ENCODE data around the gene CHMP3.

CHMP3 gene

GRCh38 chr2:86470890-86471289, 92.4 kb downstream of the CHMP3 start:
- no peak overlapping the region for H3K9ac ChIP-seq (ENCODE audit: low read length)
- no peak overlapping the region for H3K4me3 ChIP-seq (ENCODE audit: low read depth, low read length)
- no peaks in the 10 kb centered on the region for H3K9me3 ChIP-seq (ENCODE audit: control insufficient read depth, insufficient read depth, low read depth, low read length)
- no peaks in the 10 kb centered on the region for H3K27me3 ChIP-seq (ENCODE audit: control insufficient read depth, insufficient read depth, low read length)
- H3K36me3 ChIP-seq (ENCODE audit: control insufficient read depth, insufficient read depth, low read length) = peaks cover 90% of the 10 kb centered on the region
- H3K27ac ChIP-seq (ENCODE audit: low read depth, low read length) = no peak overlapping the region
- H3K4me1 ChIP-seq (ENCODE audit: control insufficient read depth, insufficient read depth, low read length) = no peaks in the 10 kb centered on the region

GRCh38 chr2:86468162-86469033, 94.8 kb downstream of the CHMP3 start:
- H3K27ac ChIP-seq (ENCODE audit: low read depth, low read length) = no peak overlapping the region
- H3K4me1 ChIP-seq (ENCODE audit: control insufficient read depth, insufficient read depth, low read length) = no peaks in the 10 kb centered on the region
- H3K9ac ChIP-seq (ENCODE audit: low read length) = no peak overlapping the region
- H3K27me3 ChIP-seq (ENCODE audit: control insufficient read depth, insufficient read depth, low read length) = no peaks in the 10 kb centered on the region
- H3K9me3 ChIP-seq (ENCODE audit: control insufficient read depth, insufficient read depth, low read depth, low read length) = no peaks in the 10 kb centered on the region
- H3K4me3 ChIP-seq (ENCODE audit: low read depth, low read length) = no peak overlapping the region
- peaks cover 93% of the 10 kb centered on the region for H3K36me3 ChIP-seq (ENCODE audit: control insufficient read depth, insufficient read depth, low read length)

- no peaks in the 10 kb centered on the region for H3K9me3 ChIP-seq (ENCODE audit: control insufficient read depth, insufficient read depth, low read depth, low read length)
- H3K9ac ChIP-seq (ENCODE audit: low read length) = no peak overlapping the region
- no peak overlapping the region for H3K27ac ChIP-seq (ENCODE audit: low read depth, low read length)
- no peaks in the 10 kb centered on the region for H3K4me1 ChIP-seq (ENCODE audit: control insufficient read depth, insufficient read depth, low read length)
- H3K4me3 ChIP-seq (ENCODE audit: low read depth, low read length) = no peak overlapping the region
- H3K36me3 ChIP-seq (ENCODE audit: control insufficient read depth, insufficient read depth, low read length) = peaks cover 93% of the 10 kb centered on the region
- no peaks in the 10 kb centered on the region for H3K27me3 ChIP-seq (ENCODE audit: control insufficient read depth, insufficient read depth, low read length)
Measured at GRCh38 chr2:86466306-86466705, 96.9 kb downstream of the CHMP3 start.

DNA sequence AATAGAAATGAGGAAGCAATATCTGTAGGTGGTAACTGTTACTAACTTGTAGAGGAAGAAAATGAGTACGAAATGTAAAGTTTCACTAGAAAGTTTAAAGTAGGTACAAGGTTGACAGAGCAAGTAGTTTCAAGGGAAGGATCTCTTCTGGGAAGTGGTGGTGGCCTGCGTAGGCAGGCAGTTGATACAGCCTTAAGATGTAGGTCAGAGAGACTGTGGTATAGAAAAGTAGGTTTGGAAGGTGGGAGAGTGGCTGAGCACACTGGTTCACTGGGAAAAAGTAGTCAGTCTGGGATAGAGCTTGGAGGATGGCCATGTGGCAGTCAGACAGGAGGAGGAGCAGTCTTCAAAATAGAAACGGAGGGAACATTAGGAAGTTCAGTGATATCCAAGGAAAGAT, 98.6 kb downstream of the CHMP3 start:
- Histone ChIP-seq H3K36me3 (ENCODE audit: control insufficient read depth, insufficient read depth, low read length) (peaks cover 94% of the 10 kb centered on the region), H3K4me1 (ENCODE audit: control insufficient read depth, insufficient read depth, low read length) (no peaks in the 10 kb centered on the region), H3K27me3 (ENCODE audit: control insufficient read depth, insufficient read depth, low read length) (no peaks in the 10 kb centered on the region)

DNA sequence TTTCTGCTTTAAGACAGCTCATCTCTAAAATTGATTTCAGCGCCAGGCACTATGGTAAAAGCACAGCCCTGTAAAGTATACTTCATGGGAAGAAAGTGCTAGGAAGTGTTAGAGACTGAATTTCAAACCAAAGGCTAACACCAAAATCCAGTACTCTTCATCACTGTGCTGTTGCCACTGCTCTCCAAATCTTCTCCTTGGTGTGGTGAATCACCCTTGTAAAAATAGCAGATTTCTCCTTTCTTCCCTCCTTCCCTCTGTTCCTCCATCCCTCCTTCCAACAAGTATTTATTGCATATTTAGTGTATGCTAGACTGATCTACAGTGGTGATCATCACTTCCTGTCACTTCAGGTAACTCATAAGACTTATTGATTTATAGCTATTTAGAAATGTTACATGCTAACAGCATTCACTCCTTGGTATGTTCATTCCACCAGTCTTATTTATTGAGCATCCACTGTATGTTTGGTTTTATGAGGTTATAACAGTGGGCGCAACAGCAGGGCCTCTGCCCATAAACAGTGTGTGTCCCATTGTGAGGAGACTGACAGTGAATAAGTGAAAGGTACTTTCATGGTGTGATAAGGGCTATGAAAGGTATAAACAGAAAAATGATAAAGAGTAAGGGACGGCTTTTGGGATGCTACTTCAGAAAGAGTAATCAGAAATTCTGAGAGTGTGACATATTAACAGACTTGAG, 102.0 kb downstream of the CHMP3 start:
- Histone ChIP-seq H3K36me3 (ENCODE audit: control insufficient read depth, insufficient read depth, low read length) (peaks cover 94% of the 10 kb centered on the region), H3K4me3 (ENCODE audit: low read depth, low read length) (no peak overlapping the region), H3K9me3 (ENCODE audit: control insufficient read depth, insufficient read depth, low read depth, low read length) (no peaks in the 10 kb centered on the region), H3K4me1 (ENCODE audit: control insufficient read depth, insufficient read depth, low read length) (no peaks in the 10 kb centered on the region), H3K27ac (ENCODE audit: low read depth, low read length) (no peak overlapping the region), H3K9ac (ENCODE audit: low read length) (no peak overlapping the region), H3K27me3 (ENCODE audit: control insufficient read depth, insufficient read depth, low read length) (no peaks in the 10 kb centered on the region)

More for the DNA sequence above, 98.6 kb downstream of the CHMP3 start:
- H3K9ac ChIP-seq (ENCODE audit: low read length) = no peak overlapping the region
- no peak overlapping the region for H3K27ac ChIP-seq (ENCODE audit: low read depth, low read length)
- no peaks in the 10 kb centered on the region for H3K9me3 ChIP-seq (ENCODE audit: control insufficient read depth, insufficient read depth, low read depth, low read length)
- no peak overlapping the region for H3K4me3 ChIP-seq (ENCODE audit: low read depth, low read length)

DNA sequence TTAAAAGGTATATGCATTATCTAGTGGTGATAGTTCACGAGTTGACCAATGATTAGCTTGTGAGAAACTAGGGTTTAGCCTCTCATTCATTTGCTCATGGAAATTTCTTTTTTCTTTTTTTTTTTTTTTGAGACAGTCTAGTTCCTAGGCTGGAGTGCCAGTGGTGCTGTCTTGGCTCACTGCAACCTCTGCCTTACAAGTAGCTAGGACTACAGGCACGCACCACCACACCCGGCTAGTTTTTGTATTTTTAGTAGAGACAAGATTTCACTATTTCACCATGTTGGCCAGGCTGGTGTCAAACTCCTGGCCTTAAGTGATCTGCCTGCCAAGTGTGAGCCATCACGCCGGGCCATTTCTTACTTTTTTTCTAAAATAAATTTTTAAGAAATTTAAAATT, 108.1 kb downstream of the CHMP3 start:
- Histone ChIP-seq H3K27ac (ENCODE audit: low read depth, low read length) (no peak overlapping the region), H3K9ac (ENCODE audit: low read length) (no peak overlapping the region), H3K4me1 (ENCODE audit: control insufficient read depth, insufficient read depth, low read length) (no peaks in the 10 kb centered on the region), H3K27me3 (ENCODE audit: control insufficient read depth, insufficient read depth, low read length) (no peaks in the 10 kb centered on the region), H3K4me3 (ENCODE audit: low read depth, low read length) (no peak overlapping the region), H3K36me3 (ENCODE audit: control insufficient read depth, insufficient read depth, low read length) (peaks cover 94% of the 10 kb centered on the region), H3K9me3 (ENCODE audit: control insufficient read depth, insufficient read depth, low read depth, low read length) (no peaks in the 10 kb centered on the region)

DNA sequence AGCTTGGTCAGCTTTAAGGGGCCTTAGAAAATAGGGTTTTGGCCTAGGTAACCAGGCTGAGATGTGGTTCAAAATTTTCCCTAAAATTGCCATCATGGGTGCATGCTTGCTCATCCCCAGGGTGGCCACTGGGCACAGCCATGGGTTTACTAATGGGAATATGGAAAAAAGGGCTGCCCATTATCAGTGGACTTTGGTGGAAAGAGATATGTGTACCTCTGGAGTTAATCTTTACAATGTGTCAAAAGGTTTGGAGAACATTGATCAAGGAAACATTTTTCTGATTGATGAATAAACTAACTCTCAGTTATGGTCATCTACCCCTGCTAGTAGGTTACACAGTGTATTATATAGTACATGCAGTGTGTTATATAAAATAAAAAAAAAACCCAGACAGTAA, 109.0 kb downstream of the CHMP3 start:
- Histone ChIP-seq H3K4me3 (ENCODE audit: low read depth, low read length) (no peak overlapping the region), H3K9me3 (ENCODE audit: control insufficient read depth, insufficient read depth, low read depth, low read length) (no peaks in the 10 kb centered on the region), H3K27me3 (ENCODE audit: control insufficient read depth, insufficient read depth, low read length) (no peaks in the 10 kb centered on the region), H3K27ac (ENCODE audit: low read depth, low read length) (no peak overlapping the region), H3K4me1 (ENCODE audit: control insufficient read depth, insufficient read depth, low read length) (no peaks in the 10 kb centered on the region), H3K9ac (ENCODE audit: low read length) (no peak overlapping the region), H3K36me3 (ENCODE audit: control insufficient read depth, insufficient read depth, low read length) (peaks cover 97% of the 10 kb centered on the region)

- no peak overlapping the region for H3K27ac ChIP-seq (ENCODE audit: low read depth, low read length)
- no peaks in the 10 kb centered on the region for H3K27me3 ChIP-seq (ENCODE audit: control insufficient read depth, insufficient read depth, low read length)
- no peak overlapping the region for H3K4me3 ChIP-seq (ENCODE audit: low read depth, low read length)
- no peak overlapping the region for H3K9ac ChIP-seq (ENCODE audit: low read length)
- peaks cover 95% of the 10 kb centered on the region for H3K36me3 ChIP-seq (ENCODE audit: control insufficient read depth, insufficient read depth, low read length)
- H3K4me1 ChIP-seq (ENCODE audit: control insufficient read depth, insufficient read depth, low read length) = no peaks in the 10 kb centered on the region
- no peaks in the 10 kb centered on the region for H3K9me3 ChIP-seq (ENCODE audit: control insufficient read depth, insufficient read depth, low read depth, low read length)
Measured at GRCh38 chr2:86453836-86454235, 109.4 kb downstream of the CHMP3 start.

All from HUES6 (cell line).